OCI-LY1 (cell line): Measurements from ENCODE around the gene PAPOLB.

Experiments
- H2AFZ ChIP-seq: fragments of 200-600 bp; sonication (generic), shearing (Covaris generic); 2 replicates; pipeline ENCODE4 v1.6.0; 2014; ENCODE audit warnings: antibody characterized with exemption, mild to moderate bottlenecking, low read length
- H3F3A ChIP-seq: fragments of 200-600 bp; sonication (generic), shearing (Covaris generic); 2 replicates; pipeline ENCODE4 v1.6.0; 2014; ENCODE audit warnings: mild to moderate bottlenecking, antibody characterized with exemption, low read length, moderate library complexity; ENCODE audit not compliant: insufficient read depth
- H3K27ac ChIP-seq: fragments of 200-600 bp; sonication (generic); 2 replicates; pipeline ENCODE4 v1.5.1; 2014; ENCODE audit warnings: low read length, mixed run types, mild to moderate bottlenecking, low read depth; ENCODE audit not compliant: poor library complexity, severe bottlenecking
- H3K27me3 ChIP-seq: fragments of 200-600 bp; sonication (generic); 2 replicates; pipeline ENCODE4 v1.6.0; 2014; ENCODE audit warnings: antibody characterized with exemption, mild to moderate bottlenecking, low read length, moderate library complexity; ENCODE audit not compliant: insufficient read depth
- H3K36me3 ChIP-seq: fragments of 200-600 bp; sonication (generic); 2 replicates; pipeline ENCODE4 v1.6.1; 2014; ENCODE audit warnings: mild to moderate bottlenecking, antibody characterized with exemption, low read length, moderate library complexity, mixed read lengths; ENCODE audit not compliant: insufficient read depth
- H3K4me1 ChIP-seq: fragments of 200-600 bp; sonication (generic); 2 replicates; pipeline ENCODE4 v1.5.1; 2014; ENCODE audit warnings: mild to moderate bottlenecking, low read length, moderate library complexity; ENCODE audit not compliant: insufficient read depth, severe bottlenecking
- H3K4me2 ChIP-seq: fragments of 200-600 bp; sonication (generic), shearing (Covaris generic); 2 replicates; pipeline ENCODE4 v1.6.1; 2014; ENCODE audit warnings: low read length
- H3K4me3 ChIP-seq: fragments of 200-600 bp; sonication (generic); 2 replicates; pipeline ENCODE4 v1.5.1; 2014; ENCODE audit warnings: low read length, low read depth, mild to moderate bottlenecking, mixed read lengths; ENCODE audit not compliant: poor library complexity, severe bottlenecking
- H3K79me2 ChIP-seq: fragments of 200-600 bp; shearing (Covaris generic); 2 replicates; pipeline ENCODE4 v1.6.1; 2016; ENCODE audit warnings: mixed run types, low read length, mixed read lengths; ENCODE audit not compliant: insufficient read depth
- H3K9ac ChIP-seq: fragments of 200-600 bp; sonication (generic), shearing (Covaris generic); 2 replicates; pipeline ENCODE4 v1.6.1; 2014; ENCODE audit warnings: mild to moderate bottlenecking, low read length, mixed read lengths
- H3K9me2 ChIP-seq: fragments of 200-600 bp; sonication (generic), shearing (Covaris generic); 2 replicates; pipeline ENCODE4 v1.6.1; 2014; ENCODE audit warnings: low read depth, mild to moderate bottlenecking, low read length, mixed read lengths
- H3K9me3 ChIP-seq: fragments of 200-600 bp; shearing (Covaris generic); 2 replicates; pipeline ENCODE4 v1.6.1; 2014; ENCODE audit warnings: low read length, mixed read lengths
- H4K20me1 ChIP-seq: fragments of 200-600 bp; sonication (generic), shearing (Covaris generic); 2 replicates; pipeline ENCODE4 v1.6.0; 2016; ENCODE audit warnings: mild to moderate bottlenecking, low read length; ENCODE audit not compliant: insufficient read depth
- CTCF ChIP-seq: fragments of 200-600 bp; sonication (generic), shearing (Covaris generic); IDR thresholded peaks from 2 replicates; pipeline ENCODE4 v1.5.1; 2017; ENCODE audit warnings: mild to moderate bottlenecking, antibody characterized with exemption, low read length, moderate library complexity, mixed read lengths
- EZH2 ChIP-seq: fragments of 200-600 bp; sonication (generic), shearing (Covaris generic); IDR thresholded peaks from 2 replicates; pipeline ENCODE4 v1.8.0; 2017; ENCODE audit warnings: borderline replicate concordance, mixed run types, mild to moderate bottlenecking, antibody characterized with exemption, low read length, moderate library complexity, mixed read lengths

Gene PAPOLB

GRCh38 chr7:4849390-4849789 is 12.4 kb downstream of the PAPOLB start:
- Histone ChIP-seq H3F3A (no peaks in the 10 kb centered on the region), H3K9me3 (no peaks in the 10 kb centered on the region), H3K27me3 (peaks cover 4% of the 10 kb centered on the region; the same call in 1 of the 2 replicates), H3K4me1 (no peaks in the 10 kb centered on the region), H2AFZ (no peak overlapping the region), H3K79me2 (no peaks in the 10 kb centered on the region), H3K4me2 (no peak overlapping the region), H3K4me3 (no peak overlapping the region), H3K9me2 (no peaks in the 10 kb centered on the region), H4K20me1 (no peaks in the 10 kb centered on the region), H3K27ac (no peak overlapping the region), H3K9ac (no peak overlapping the region), H3K36me3 (no peaks in the 10 kb centered on the region)
- TF ChIP-seq CTCF: peak; percentile 48
- no peak for TF ChIP-seq EZH2

- no peak overlapping the region for H3K27ac ChIP-seq
- no peaks in the 10 kb centered on the region for H4K20me1 ChIP-seq
- no peaks in the 10 kb centered on the region for H3K9me3 ChIP-seq
- H3K4me2 ChIP-seq: no peak overlapping the region
- H3K27me3 ChIP-seq: no peaks in the 10 kb centered on the region; the same call in 1 of the 2 replicates
- no peak overlapping the region for H3K9ac ChIP-seq
- H3F3A ChIP-seq: no peaks in the 10 kb centered on the region
- H3K4me1 ChIP-seq: no peaks in the 10 kb centered on the region
- no peaks in the 10 kb centered on the region for H3K79me2 ChIP-seq
- H3K36me3 ChIP-seq: no peaks in the 10 kb centered on the region
- no peak for TF ChIP-seq CTCF
- no peak for TF ChIP-seq EZH2
- H3K9me2 ChIP-seq: no peaks in the 10 kb centered on the region
- H2AFZ ChIP-seq: no peak overlapping the region
- H3K4me3 ChIP-seq: no peak overlapping the region
Measured at GRCh38 chr7:4845740-4846142, 16.1 kb downstream of the PAPOLB start.

- H3K4me2 ChIP-seq: no peak overlapping the region
- no peak overlapping the region for H2AFZ ChIP-seq
- no peak overlapping the region for H3K4me3 ChIP-seq
- H3K79me2 ChIP-seq: no peaks in the 10 kb centered on the region
- peaks cover 7% of the 10 kb centered on the region; the same call in 1 of the 2 replicates for H3K27me3 ChIP-seq
- no peak overlapping the region for H3K27ac ChIP-seq
- H4K20me1 ChIP-seq: no peaks in the 10 kb centered on the region
- no peak overlapping the region for H3K9ac ChIP-seq
- H3K9me3 ChIP-seq: no peaks in the 10 kb centered on the region
- H3F3A ChIP-seq: no peaks in the 10 kb centered on the region
- no peaks in the 10 kb centered on the region for H3K36me3 ChIP-seq
- no peaks in the 10 kb centered on the region for H3K9me2 ChIP-seq
- peaks cover 9% of the 10 kb centered on the region for H3K4me1 ChIP-seq
- TF ChIP-seq CTCF (no peak), EZH2 (no peak)
Measured at GRCh38 chr7:4842319-4843064, 19.3 kb downstream of the PAPOLB start.
